Neural crest cell (in vitro differentiated cells): ENCODE data around the gene TRIP11. TPM values are rescaled to one million over a fixed set of nuclear protein-coding genes. Genes with fewer than 3 reads are reported as not detected.

ENCODE experiments used
- DNase-seq: peaks from one replicate; pipeline ENCODE4 v3.0.0; 2021; ENCODE audit warnings: low read depth, mixed read lengths, low spot score
- H3K27ac Mint-ChIP-seq: one replicate; pipeline ENCODE4 v1.8.0; 2021; ENCODE audit warnings: mild to moderate bottlenecking, mixed read lengths; ENCODE audit not compliant: unreplicated experiment
- H3K27me3 Mint-ChIP-seq: 2 replicates; pipeline ENCODE4 v1.8.0; 2021; ENCODE audit warnings: low read depth, mild to moderate bottlenecking, mixed read lengths
- H3K36me3 Mint-ChIP-seq: 2 replicates; pipeline ENCODE4 v1.8.0; 2021; ENCODE audit warnings: low read depth, mild to moderate bottlenecking, mixed read lengths
- H3K4me1 Mint-ChIP-seq: 2 replicates; pipeline ENCODE4 v1.8.0; 2021; ENCODE audit warnings: mixed read lengths
- H3K4me3 Mint-ChIP-seq: one replicate; pipeline ENCODE4 v1.8.0; 2021; ENCODE audit warnings: mild to moderate bottlenecking, mixed read lengths
- H3K9me3 Mint-ChIP-seq: 2 replicates; pipeline ENCODE4 v1.8.0; 2021; ENCODE audit warnings: mixed read lengths
- CTCF ChIP-seq: fragments of 200-600 bp; sonication (generic); conservative IDR thresholded peaks from 2 replicates; pipeline ENCODE4 v1.5.0; 2021; ENCODE audit warnings: antibody characterized with exemption, mild to moderate bottlenecking
- total RNA-seq: library from RNA; stranded (reverse); gene quantifications from 2 replicates; pipeline ENCODE4 v1.2.1, GENCODE V29; 2021

Gene TRIP11
- total RNA-seq, 1 donor from 2014 or later: 41.3 TPM

- H3K4me3 Mint-ChIP-seq: no peak overlapping the region
- H3K27ac Mint-ChIP-seq: no peak overlapping the region
- peaks cover 9% of the 10 kb centered on the region for H3K4me1 Mint-ChIP-seq
- no peaks in the 10 kb centered on the region for H3K27me3 Mint-ChIP-seq
- H3K36me3 Mint-ChIP-seq: peaks cover 13% of the 10 kb centered on the region
- DNase-seq: no peak
- TF ChIP-seq CTCF: no peak
- H3K9me3 Mint-ChIP-seq: no peaks in the 10 kb centered on the region
Measured at GRCh38 chr14:91968280-91968679, 71.6 kb downstream of the TRIP11 start.

GRCh38 chr14:91964724-91965123 lies 75.1 kb downstream of the TRIP11 start:
- no peak overlapping the region for H3K4me3 Mint-ChIP-seq
- H3K36me3 Mint-ChIP-seq: peaks cover 13% of the 10 kb centered on the region
- no peaks in the 10 kb centered on the region for H3K9me3 Mint-ChIP-seq
- H3K27ac Mint-ChIP-seq: no peak overlapping the region
- no peaks in the 10 kb centered on the region for H3K27me3 Mint-ChIP-seq
- TF ChIP-seq CTCF: no peak
- DNase-seq: no peak
- peaks cover 9% of the 10 kb centered on the region for H3K4me1 Mint-ChIP-seq

GRCh38 chr14:91964011-91964410 lies 75.8 kb downstream of the TRIP11 start:
- DNase-seq: no peak
- Mint-ChIP-seq H3K4me3 (no peak overlapping the region), H3K4me1 (peaks cover 9% of the 10 kb centered on the region), H3K36me3 (peaks cover 13% of the 10 kb centered on the region), H3K27me3 (no peaks in the 10 kb centered on the region), H3K27ac (no peak overlapping the region), H3K9me3 (no peaks in the 10 kb centered on the region)
- no peak for TF ChIP-seq CTCF

- Mint-ChIP-seq H3K4me3 (no peak overlapping the region), H3K4me1 (peaks cover 9% of the 10 kb centered on the region), H3K36me3 (peaks cover 9% of the 10 kb centered on the region), H3K27ac (no peak overlapping the region), H3K27me3 (no peaks in the 10 kb centered on the region), H3K9me3 (no peaks in the 10 kb centered on the region)
- no peak for DNase-seq
- no peak for TF ChIP-seq CTCF
Measured at GRCh38 chr14:91963465-91963864, 76.4 kb downstream of the TRIP11 start.

- DNase-seq: no peak
- Mint-ChIP-seq H3K4me3 (no peak overlapping the region), H3K27me3 (no peaks in the 10 kb centered on the region), H3K36me3 (peaks cover 6% of the 10 kb centered on the region), H3K9me3 (no peaks in the 10 kb centered on the region), H3K4me1 (peaks cover 9% of the 10 kb centered on the region), H3K27ac (no peak overlapping the region)
- no peak for TF ChIP-seq CTCF
Measured at GRCh38 chr14:91961297-91962220, 78.3 kb downstream of the TRIP11 start.
